22Rv1 (cell line): ENCODE results near the gene PPCS.
"Not testable (repeated sequence)": the region's sequence is repeated elsewhere in the genome, so short reads cannot be mapped to it uniquely, and the experiment has no call there.

Experiments used
- H3K27ac ChIP-seq: fragments of 450-650 bp; 2 replicates; pipeline ENCODE4 v1.5.1; 2017
- ZFX ChIP-seq: fragments of 450-650 bp; IDR thresholded peaks from 2 replicates; pipeline ENCODE4 v1.6.1; 2017; ENCODE audit warnings: antibody characterized with exemption, borderline replicate concordance
- TF ChIP-seq, protein P1 (sequence below): fragments of 450-650 bp; IDR thresholded peaks from 2 replicates; pipeline ENCODE4 v1.5.1; 2017; ENCODE audit warnings: mild to moderate bottlenecking

The PPCS gene

DNA sequence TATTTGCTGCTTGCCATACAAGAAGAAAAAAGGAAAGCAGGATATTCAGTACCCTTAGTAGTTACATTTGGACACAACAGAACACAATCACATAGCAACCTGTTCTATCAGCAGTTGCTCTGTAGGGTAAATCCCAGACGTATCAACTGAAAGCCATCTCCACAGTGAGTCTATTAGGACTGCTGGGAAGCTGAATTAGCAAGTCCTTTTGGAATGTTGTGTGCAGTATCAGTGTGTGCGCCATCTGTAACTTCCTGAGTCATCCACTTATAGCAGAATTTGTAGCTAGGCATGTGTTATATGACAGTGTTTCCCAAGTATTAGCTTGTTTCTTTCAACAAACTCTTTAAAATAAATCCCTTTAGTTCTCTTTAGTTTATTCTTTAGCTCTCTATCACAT lies 28.0 kb downstream of the PPCS start:
- no peak overlapping the region for H3K27ac ChIP-seq
- TF ChIP-seq, protein P1, sequence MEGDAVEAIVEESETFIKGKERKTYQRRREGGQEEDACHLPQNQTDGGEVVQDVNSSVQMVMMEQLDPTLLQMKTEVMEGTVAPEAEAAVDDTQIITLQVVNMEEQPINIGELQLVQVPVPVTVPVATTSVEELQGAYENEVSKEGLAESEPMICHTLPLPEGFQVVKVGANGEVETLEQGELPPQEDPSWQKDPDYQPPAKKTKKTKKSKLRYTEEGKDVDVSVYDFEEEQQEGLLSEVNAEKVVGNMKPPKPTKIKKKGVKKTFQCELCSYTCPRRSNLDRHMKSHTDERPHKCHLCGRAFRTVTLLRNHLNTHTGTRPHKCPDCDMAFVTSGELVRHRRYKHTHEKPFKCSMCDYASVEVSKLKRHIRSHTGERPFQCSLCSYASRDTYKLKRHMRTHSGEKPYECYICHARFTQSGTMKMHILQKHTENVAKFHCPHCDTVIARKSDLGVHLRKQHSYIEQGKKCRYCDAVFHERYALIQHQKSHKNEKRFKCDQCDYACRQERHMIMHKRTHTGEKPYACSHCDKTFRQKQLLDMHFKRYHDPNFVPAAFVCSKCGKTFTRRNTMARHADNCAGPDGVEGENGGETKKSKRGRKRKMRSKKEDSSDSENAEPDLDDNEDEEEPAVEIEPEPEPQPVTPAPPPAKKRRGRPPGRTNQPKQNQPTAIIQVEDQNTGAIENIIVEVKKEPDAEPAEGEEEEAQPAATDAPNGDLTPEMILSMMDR: no peak
- no peak for TF ChIP-seq ZFX

DNA sequence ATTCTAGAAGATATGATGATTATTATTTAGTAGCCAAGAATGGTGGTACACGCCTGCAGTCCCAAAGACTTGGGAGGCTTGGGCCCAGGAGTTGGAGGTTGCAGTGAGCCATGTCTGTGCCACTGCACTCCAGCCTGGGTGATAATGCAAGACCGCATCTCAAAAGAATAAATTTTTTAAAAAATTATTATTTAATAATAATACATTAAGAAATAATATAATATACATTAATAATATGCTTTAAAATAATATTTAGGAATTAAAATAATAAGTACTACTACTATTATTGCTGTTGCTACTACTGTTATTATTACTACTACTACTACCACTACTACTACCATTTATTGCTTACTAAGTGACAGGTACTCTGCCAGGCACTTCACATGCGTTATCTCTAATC lies 33.9 kb downstream of the PPCS start:
- TF ChIP-seq ZFX: no peak
- TF ChIP-seq, protein P1: no peak
- no peak overlapping the region for H3K27ac ChIP-seq

GRCh38 chr1:42502031-42502430 lies 45.7 kb downstream of the PPCS start:
- not testable (repeated sequence) for H3K27ac ChIP-seq

DNA sequence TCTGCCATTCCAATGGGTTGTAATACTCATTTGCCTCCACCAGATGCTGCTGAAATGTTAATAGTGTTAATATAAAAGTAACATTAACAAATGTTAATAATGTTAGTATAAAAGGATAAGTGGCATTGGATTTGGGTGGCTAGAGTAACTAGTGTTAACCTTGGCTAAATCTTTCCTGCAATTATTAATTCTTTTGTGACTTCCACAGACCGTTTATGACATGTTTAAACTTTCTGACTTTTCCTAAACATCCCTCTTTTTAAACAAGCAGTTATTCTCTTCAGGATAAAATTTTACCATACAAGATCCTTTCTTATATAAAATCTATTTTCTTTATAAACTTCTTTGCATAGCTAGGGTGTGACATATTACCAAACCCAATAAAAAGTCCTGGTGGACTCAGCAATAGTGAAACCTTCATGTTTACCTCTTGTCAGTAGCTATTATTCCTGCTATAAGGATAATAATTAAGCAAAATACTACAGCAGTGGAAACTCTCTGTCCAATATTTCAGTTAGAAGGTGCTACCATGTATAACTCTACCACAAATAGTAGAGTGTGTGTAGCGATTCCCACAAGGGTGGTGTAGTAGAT lies 48.3 kb downstream of the PPCS start:
- TF ChIP-seq, protein P1: no peak
- TF ChIP-seq ZFX: no peak
- H3K27ac ChIP-seq: no peak overlapping the region

DNA sequence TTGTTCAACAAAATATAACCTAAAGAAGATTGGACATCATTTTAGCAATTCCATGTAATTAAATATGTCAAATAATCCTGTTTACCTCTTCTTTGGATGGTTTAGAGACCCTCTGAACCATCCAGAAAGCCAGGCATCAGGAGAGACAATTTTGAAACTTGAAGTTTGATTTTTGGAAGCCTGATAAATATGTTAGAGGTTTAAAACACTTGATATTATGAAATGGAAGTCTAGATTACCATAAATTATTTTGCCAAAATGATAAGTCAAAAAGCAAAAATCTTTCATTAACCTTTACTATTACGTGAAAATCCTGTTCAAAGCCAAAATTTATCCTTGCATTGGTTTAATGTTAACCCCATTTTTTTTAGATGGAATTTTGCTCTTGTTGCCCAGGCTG lies 50.2 kb downstream of the PPCS start:
- no peak overlapping the region for H3K27ac ChIP-seq
- no peak for TF ChIP-seq ZFX
- TF ChIP-seq, protein P1: no peak
